Subcutaneous adipose tissue (tissue), 4 donors: ENCODE measurements around the gene HNRNPAB. TPM values are rescaled to one million over a fixed set of nuclear protein-coding genes. Genes with fewer than 3 reads are reported as not detected.

Source experiments
- CTCF ChIP-seq: fragments of 450-650 bp; IDR thresholded peaks from one replicate; pipeline ENCODE4 v1.5.1; 2016; ENCODE audit warnings: low read depth, mild to moderate bottlenecking, control low read depth, antibody characterized with exemption, moderate library complexity
- total RNA-seq, 4 donors: library from RNA; depleted of rRNA; stranded (reverse); fragments of >200 nt; gene quantifications; one replicate each; pipeline ENCODE4 v1.1.0, GENCODE V29; 2016

The HNRNPAB gene
- total RNA-seq, 4 donors from 2014 or later, result 52.0 to 108 (median 63.8) TPM

GRCh38 chr5:178204935-178205748, 809 bp downstream of the HNRNPAB start:
- TF ChIP-seq CTCF, result no peak

- TF ChIP-seq CTCF, result no peak
Observed at GRCh38 chr5:178205749-178206047, 1.4 kb downstream of the HNRNPAB start.

- no peak for TF ChIP-seq CTCF
Observed at GRCh38 chr5:178206166-178207101, 2.1 kb downstream of the HNRNPAB start.

- no peak for TF ChIP-seq CTCF
Observed at GRCh38 chr5:178207183-178207916, 3.0 kb downstream of the HNRNPAB start.

GRCh38 chr5:178207917-178208280, 3.6 kb downstream of the HNRNPAB start:
- TF ChIP-seq CTCF, result no peak

GRCh38 chr5:178208540-178209227, 4.4 kb downstream of the HNRNPAB start:
- no peak for TF ChIP-seq CTCF
